Posterior cingulate gyrus (tissue), 11 donors: Measurements from ENCODE around the gene ARHGAP6.

ENCODE experiments used
- DNase-seq, 10 donors: peaks; one replicate each; pipeline versions ENCODE4 v3.0.0 to v3.0.0-alpha.2; 2020 to 2021; ENCODE audit warnings: mixed read lengths in 3 of 10
- intact Hi-C: fragments of 100-400 bp; cut with DNase I; formaldehyde crosslinking; loops from one replicate; pipeline ENCODE4 v1.15.1; 2023

Gene ARHGAP6

DNA sequence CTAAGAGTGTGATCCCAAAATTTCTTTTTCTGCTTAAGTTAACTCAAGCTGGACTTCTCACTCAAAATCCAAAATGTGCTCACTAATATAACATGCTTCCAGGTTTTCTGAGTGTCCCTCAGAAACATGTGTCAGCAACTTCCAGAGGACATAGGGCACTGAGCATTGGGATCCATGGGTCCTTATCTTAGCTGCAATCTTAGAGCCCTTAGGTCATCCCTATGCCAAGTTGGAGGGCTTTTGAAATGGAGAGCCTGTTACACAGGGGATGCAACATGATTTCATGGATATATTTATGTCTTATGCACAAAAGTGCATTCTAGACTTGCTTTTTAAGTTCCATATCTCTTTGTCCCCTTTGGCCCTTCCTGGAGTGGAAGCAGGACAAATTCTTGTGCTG is 566.3 kb downstream of the ARHGAP6 start:
- DNase-seq: no peak
- intact Hi-C loops: no loop called here

DNA sequence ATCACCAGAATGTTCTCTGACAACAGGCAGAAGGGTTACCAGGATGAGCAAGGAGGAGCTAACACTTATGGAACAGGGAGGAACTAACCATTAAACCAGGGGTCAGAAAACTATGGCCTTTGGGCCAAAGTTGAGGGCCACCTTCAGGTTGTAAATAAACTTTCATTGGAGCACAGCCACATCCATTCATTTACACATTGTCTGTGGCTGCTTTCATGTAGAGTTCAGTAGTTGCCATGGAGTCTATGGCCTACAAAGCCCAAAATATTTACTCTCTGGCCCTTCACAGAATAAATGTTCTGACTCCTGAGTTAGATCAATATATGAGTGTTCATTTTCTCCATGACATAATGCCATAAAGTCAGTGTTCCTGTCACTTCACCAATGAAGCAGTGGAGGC is 567.8 kb downstream of the ARHGAP6 start:
- no peak for DNase-seq
- intact Hi-C loops: no loop called here

DNA sequence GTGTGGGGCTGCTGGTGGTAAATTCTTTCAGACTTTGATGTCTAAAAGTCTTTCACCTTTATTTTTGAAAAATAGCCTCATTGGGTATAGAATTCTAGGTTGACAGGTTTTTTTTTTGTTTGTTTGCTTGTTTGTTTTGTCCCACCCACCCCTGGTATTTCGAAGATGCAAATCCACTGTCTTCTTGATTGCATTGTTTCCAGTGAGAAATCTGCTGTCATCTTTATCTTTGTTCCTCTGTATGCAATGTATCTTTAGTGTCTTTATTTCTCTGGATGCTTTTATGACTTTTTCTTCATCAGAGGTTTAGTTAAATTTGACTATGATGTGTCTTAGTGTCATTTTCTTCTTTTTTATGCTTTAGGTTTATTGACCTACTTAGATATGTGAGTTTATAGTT is 575.9 kb downstream of the ARHGAP6 start:
- intact Hi-C loops: no loop called here
- DNase-seq: no peak
